Subcutaneous adipose tissue (tissue), 4 donors: Measurements from ENCODE around the gene GNB1. TPM values are rescaled to one million over a fixed set of nuclear protein-coding genes. Genes with fewer than 3 reads are reported as not detected.

Experiments used
- total RNA-seq, 4 donors: library from RNA; depleted of rRNA; stranded (reverse); fragments of >200 nt; gene quantifications; one replicate each; pipeline ENCODE4 v1.1.0, GENCODE V29; 2016
- TF ChIP-seq, protein P1 (sequence below): fragments of 450-650 bp; IDR thresholded peaks from one replicate; pipeline ENCODE4 v1.5.1; 2016; ENCODE audit warnings: low read depth, mild to moderate bottlenecking, control low read depth, antibody characterized with exemption, moderate library complexity

The GNB1 gene
- total RNA-seq, 4 donors from 2014 or later = 157 to 173 (median 164) TPM

DNA sequence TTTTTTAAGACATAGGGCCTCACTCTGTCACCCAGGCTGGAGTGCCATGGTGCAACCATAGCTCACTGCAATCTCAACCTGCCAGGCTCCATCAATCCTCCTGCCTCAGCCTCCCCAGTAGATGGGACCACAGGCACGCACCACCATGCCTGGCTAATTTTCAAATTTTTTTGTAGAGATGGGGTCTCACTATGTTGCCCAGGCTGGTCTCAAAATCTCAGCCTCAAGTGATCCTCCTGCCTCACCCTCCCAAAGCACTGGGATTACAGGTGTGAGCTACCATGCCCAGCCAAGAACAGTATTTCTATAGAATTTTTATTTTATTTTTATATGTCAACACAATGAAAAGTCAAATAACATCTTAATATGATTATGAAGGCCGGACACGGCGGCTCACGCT, 10.9 kb downstream of the GNB1 start:
- TF ChIP-seq, protein P1, sequence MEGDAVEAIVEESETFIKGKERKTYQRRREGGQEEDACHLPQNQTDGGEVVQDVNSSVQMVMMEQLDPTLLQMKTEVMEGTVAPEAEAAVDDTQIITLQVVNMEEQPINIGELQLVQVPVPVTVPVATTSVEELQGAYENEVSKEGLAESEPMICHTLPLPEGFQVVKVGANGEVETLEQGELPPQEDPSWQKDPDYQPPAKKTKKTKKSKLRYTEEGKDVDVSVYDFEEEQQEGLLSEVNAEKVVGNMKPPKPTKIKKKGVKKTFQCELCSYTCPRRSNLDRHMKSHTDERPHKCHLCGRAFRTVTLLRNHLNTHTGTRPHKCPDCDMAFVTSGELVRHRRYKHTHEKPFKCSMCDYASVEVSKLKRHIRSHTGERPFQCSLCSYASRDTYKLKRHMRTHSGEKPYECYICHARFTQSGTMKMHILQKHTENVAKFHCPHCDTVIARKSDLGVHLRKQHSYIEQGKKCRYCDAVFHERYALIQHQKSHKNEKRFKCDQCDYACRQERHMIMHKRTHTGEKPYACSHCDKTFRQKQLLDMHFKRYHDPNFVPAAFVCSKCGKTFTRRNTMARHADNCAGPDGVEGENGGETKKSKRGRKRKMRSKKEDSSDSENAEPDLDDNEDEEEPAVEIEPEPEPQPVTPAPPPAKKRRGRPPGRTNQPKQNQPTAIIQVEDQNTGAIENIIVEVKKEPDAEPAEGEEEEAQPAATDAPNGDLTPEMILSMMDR = no peak

DNA sequence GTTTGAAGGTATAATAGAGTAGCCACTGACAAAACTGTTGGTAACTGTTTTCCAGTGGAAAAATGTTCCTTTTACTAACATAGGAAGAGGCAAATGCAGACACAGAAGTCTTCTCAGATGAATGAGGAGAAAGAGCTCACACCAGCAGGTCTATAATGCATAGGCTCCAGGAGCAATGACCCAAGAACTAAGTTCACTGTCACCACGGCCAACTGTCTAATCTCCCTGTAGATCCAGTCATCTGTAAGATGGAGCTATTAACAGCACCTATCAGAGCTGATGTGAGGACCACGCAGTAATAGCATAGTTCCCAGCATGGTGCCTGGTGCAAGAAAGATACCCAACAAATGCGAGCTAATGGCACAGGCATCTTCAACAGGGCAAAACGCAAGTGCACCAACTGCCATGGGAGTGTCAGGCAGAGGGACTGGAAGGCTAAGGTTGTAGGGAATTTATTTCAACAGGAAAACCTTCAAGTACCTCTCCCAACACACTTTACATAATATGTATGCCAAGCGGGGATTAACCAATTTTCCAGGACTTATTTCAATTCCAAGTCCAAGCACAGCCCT, 12.9 kb downstream of the GNB1 start:
- TF ChIP-seq, protein P1 = no peak

DNA sequence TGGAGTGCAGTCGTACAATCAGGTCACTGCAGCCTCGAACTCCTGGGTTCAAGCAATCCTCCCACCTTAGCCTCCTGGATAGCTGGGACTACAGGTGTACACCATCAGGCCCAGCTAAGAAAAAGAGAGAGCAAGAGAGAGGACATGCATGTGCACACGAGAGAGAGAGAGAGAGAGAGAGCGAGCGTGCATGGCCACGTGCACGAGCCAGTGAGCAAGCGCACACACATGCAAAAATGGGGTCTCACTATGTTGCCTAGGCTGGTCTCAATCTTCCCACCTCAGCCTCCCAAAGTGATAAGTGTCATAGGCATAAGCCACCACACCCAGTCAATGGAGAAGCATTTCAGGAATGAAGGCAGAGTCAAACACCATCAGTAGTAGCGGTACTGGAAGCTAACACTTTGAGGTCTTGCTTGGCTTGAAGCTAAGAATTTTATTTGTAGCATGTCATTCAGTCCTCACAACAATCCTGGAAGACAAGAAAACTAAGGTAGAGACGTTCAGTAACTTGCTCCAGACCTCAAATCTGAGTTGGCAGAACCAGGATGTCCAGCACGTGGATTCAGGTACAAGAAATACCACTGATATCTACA, 14.5 kb downstream of the GNB1 start:
- TF ChIP-seq, protein P1 = no peak

DNA sequence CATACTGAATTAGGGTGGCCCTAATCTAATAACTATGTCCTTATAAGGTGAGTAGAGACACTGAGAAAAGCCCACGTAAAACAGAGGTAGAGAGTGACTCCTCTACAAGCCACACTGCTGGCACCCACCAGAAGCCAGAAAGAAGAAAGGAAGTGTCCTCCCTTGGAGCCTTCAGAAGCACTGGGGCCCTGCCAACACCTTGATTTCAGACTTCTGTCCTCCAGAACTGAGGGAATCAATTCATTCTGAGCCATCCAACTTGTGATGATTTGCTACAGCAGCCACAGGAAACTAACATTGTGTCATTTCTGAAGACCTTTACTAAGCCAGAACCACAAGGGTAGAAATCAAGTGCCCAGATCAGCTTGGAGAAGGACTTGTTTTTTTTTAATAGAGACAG, 15.0 kb downstream of the GNB1 start:
- TF ChIP-seq, protein P1 = no peak

DNA sequence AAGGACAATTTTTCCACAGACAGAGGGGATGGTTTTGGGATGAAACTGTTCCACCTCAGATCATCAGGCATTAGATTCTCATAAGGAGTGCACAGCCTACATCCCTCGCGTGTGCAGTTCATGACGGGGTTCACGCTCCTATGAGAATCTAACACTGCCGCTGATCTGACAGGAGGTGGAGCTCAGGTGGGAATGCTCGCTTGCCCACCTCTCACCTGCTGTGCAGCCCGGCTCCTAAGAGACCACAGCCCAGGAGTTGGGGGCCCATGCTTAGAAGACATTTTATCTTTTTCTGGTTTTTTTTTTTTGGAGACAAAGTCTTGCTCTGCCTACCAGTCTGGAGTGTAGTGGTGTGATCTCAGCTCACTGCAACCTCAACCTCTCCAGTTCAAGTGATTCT, 16.0 kb downstream of the GNB1 start:
- TF ChIP-seq, protein P1 = no peak

DNA sequence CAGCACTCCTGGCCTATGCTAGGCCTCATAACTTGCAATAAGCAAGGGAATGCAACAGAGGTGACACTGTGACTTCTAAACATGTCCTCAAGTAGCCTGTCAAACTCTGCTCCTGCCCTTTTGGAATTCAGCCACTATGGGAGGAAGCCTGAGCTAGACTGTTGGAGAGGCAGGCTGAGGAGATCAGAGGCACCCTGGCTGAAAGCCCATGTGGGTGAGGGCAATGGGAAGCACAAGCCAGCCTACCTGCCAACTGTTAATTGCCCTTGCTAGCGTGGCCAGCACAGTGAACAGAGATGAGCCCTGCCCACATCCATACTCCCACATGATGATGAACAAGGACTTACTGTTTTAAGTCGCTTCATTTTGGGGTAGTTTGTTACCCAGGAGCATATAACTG, 17.7 kb downstream of the GNB1 start:
- TF ChIP-seq, protein P1 = no peak

DNA sequence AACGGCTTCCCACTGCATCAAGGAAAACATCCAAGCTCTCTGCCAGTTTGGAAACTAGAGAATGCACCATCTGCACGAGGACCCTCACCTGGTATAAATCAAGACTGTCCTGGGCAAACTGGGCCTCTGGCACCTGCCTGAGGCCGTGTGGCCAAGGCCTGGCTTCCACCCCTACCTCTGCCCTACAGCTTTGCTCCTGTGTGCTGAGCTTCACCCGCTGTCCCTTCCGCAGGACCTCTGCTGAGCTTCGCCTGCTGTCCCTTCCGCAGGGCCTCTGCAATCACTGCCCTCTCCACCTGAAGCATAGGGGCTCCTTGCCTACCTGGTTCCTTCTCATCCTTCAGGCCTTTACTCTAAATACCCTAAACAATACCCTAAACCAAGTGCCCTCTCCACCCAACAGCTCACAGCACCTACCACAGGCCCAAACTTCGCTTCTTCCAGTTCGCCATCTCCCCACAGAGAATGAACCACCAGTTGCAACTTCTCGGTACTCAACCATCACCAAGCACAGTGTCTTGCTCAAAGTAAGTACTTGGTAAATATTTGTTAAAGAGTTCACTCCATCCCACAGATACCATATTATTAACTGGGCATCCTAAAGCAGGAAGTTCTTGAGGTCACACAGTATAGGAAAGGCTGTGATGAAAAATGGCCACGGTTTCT, 18.4 kb downstream of the GNB1 start:
- TF ChIP-seq, protein P1 = no peak
